Trophoblast cell (in vitro differentiated cells and primary cell): ENCODE results near the gene KMO.
A peak's percentile ranks its signal among the peaks of the same experiment; 100 is the strongest.

ENCODE experiments used
- DNase-seq, 2 donors: peaks; one replicate each; pipeline ENCODE4 v3.0.0-alpha.2; 2016
- H2AFZ ChIP-seq: 2 replicates; pipeline ENCODE4 v1.6.1; 2013; ENCODE audit warnings: low read length, moderate library complexity, mild to moderate bottlenecking; ENCODE audit not compliant: insufficient read depth, poor library complexity
- H2AK5ac ChIP-seq: 2 replicates; pipeline ENCODE4 v1.6.1; 2013; ENCODE audit warnings: mild to moderate bottlenecking, low read length
- H2BK120ac ChIP-seq: 2 replicates; pipeline ENCODE4 v1.6.1; 2013; ENCODE audit warnings: low read length, mild to moderate bottlenecking, moderate library complexity; ENCODE audit not compliant: insufficient read depth, poor library complexity
- H2BK12ac ChIP-seq: 2 replicates; pipeline ENCODE4 v1.6.1; 2013; ENCODE audit warnings: mild to moderate bottlenecking, low read length, moderate library complexity
- H2BK5ac ChIP-seq: 2 replicates; pipeline ENCODE4 v1.6.1; 2013; ENCODE audit warnings: low read length, low read depth, moderate library complexity, mild to moderate bottlenecking; ENCODE audit not compliant: poor library complexity
- H3K14ac ChIP-seq: 2 replicates; pipeline ENCODE4 v1.6.1; 2013; ENCODE audit warnings: mild to moderate bottlenecking, low read length
- H3K18ac ChIP-seq: 2 replicates; pipeline ENCODE4 v1.6.1; 2013; ENCODE audit warnings: mild to moderate bottlenecking, low read length
- H3K23ac ChIP-seq: 2 replicates; pipeline ENCODE4 v1.6.1; 2013; ENCODE audit warnings: low read length
- H3K27ac ChIP-seq: 2 replicates; pipeline ENCODE4 v1.5.1; 2013; ENCODE audit warnings: low read depth, mild to moderate bottlenecking, inconsistent platforms, low read length, moderate library complexity
- H3K27me3 ChIP-seq: 2 replicates; pipeline ENCODE4 v1.6.1; 2013; ENCODE audit warnings: inconsistent platforms, mild to moderate bottlenecking, low read length, moderate library complexity; ENCODE audit not compliant: insufficient read depth
- H3K36me3 ChIP-seq, 2 experiments: 1 replicate in 1 of 2; 2 replicates in 1 of 2; pipeline ENCODE4 v1.6.1; 2013; ENCODE audit warnings: low read length in 2 of 2, mild to moderate bottlenecking in 2 of 2, moderate library complexity in 1 of 2; ENCODE audit not compliant: insufficient read depth in 2 of 2, control insufficient read depth in 1 of 2
- H3K4ac ChIP-seq: 2 replicates; pipeline ENCODE4 v1.6.1; 2013; ENCODE audit warnings: low read depth, mild to moderate bottlenecking, low read length, moderate library complexity
- H3K4me1 ChIP-seq, 2 experiments: 1 replicate in 1 of 2; 2 replicates in 1 of 2; pipeline ENCODE4 v1.6.1; 2013; ENCODE audit warnings: low read length in 2 of 2, mild to moderate bottlenecking in 2 of 2, moderate library complexity in 1 of 2; ENCODE audit not compliant: insufficient read depth in 2 of 2, control insufficient read depth in 1 of 2
- H3K4me2 ChIP-seq: 2 replicates; pipeline ENCODE4 v1.6.1; 2013; ENCODE audit warnings: inconsistent platforms, mild to moderate bottlenecking, low read length, moderate library complexity
- H3K4me3 ChIP-seq: 2 replicates; pipeline ENCODE4 v1.5.1; 2013; ENCODE audit warnings: mild to moderate bottlenecking, low read depth, low read length, inconsistent platforms
- H3K79me1 ChIP-seq: one replicate; pipeline ENCODE4 v1.6.1; 2013; ENCODE audit warnings: low read length
- H3K79me2 ChIP-seq: 2 replicates; pipeline ENCODE4 v1.6.1; 2013; ENCODE audit warnings: low read length, mild to moderate bottlenecking; ENCODE audit not compliant: control insufficient read depth, insufficient read depth, poor library complexity
- H3K9ac ChIP-seq: 2 replicates; pipeline ENCODE4 v1.6.1; 2013; ENCODE audit warnings: mild to moderate bottlenecking, low read length
- H3K9me3 ChIP-seq: 2 replicates; pipeline ENCODE4 v1.6.1; 2013; ENCODE audit warnings: low read depth, mild to moderate bottlenecking, control low read depth, inconsistent platforms, low read length; ENCODE audit not compliant: insufficient read depth
- H4K12ac ChIP-seq: 2 replicates; pipeline ENCODE4 v1.6.1; 2013; ENCODE audit warnings: low read depth, mild to moderate bottlenecking, low read length, moderate library complexity
- H4K8ac ChIP-seq: 2 replicates; pipeline ENCODE4 v1.6.1; 2013; ENCODE audit warnings: low read depth, mild to moderate bottlenecking, low read length, moderate library complexity
- H4K91ac ChIP-seq: one replicate; pipeline ENCODE4 v1.6.1; 2013; ENCODE audit warnings: low read depth, mild to moderate bottlenecking, low read length, moderate library complexity
- WGBS: extraction: QIAGEN DNeasy Blood & Tissue Kit; methylation state at CpG from one replicate; pipeline ENCODE4 v1.1.7; 2013; ENCODE audit warnings: missing lambda C conversion rate; ENCODE audit not compliant: insufficient read length, insufficient coverage; ENCODE audit errors: extremely low coverage; 5-methylcytosine and 5-hydroxymethylcytosine counted together

KMO gene

DNA sequence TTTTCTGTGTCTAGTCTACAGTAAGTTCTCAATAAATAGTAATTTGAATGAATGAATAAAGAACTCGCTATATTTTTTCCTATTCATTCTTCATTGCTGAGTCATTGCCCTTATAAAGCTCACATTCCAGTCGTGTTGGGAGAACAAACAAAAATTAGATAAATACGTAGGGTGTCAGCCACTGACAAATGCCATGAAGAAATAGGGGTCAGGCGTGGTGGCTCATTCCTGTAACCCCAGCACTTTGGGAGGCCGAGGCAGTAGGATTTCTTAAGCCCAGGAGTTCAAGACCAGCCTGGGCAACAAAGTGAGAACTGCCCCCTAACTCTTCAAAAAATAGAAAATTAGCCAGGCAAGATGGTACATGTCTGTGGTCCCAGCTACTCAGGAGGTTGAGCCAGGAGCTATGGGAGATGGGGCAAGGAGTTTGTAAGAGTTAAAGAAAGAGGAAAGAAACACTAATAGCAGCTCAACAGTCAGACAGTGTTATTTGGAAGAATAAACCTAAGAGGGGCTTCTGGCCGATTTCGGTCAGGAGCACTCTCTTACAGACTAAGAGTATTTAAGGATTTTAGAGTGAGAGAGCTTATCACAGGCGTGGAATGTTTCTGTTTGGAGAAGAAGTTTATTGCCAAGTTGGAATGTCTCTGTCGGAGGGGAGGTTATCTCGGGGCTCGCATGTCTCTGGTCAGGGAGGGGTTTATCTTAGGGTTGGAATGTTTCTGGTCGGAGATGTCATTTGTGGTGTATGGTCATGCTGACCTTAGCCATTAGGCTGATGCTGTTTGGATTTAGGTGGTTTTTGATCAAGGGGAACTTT is 109.8 kb downstream of the KMO start:
- no peak overlapping the region for H2AK5ac ChIP-seq
- no peak overlapping the region for H2BK12ac ChIP-seq
- no peak overlapping the region for H4K12ac ChIP-seq
- no peak overlapping the region for H2BK120ac ChIP-seq
- no peak overlapping the region for H4K91ac ChIP-seq
- H2AFZ ChIP-seq: no peak overlapping the region
- peaks cover 9% of the 10 kb centered on the region for H3K79me2 ChIP-seq
- no peak overlapping the region for H2BK5ac ChIP-seq
- no CpG with 5 or more reads among the region's 12 CpGs for WGBS
- H3K27ac ChIP-seq: no peak overlapping the region
- H3K14ac ChIP-seq: no peak overlapping the region
- H3K4me1 ChIP-seq: peaks cover 9 to 20% of the 10 kb centered on the region in 2 experiments
- no peak overlapping the region for H4K8ac ChIP-seq
- peaks cover 3% of the 10 kb centered on the region for H3K9me3 ChIP-seq
- no peak overlapping the region for H3K4me3 ChIP-seq
- no peak overlapping the region for H3K23ac ChIP-seq
- no peaks in the 10 kb centered on the region for H3K36me3 ChIP-seq
- peak in 1 of 2 donors; percentile 56 for DNase-seq
- H3K79me1 ChIP-seq: peaks cover 10% of the 10 kb centered on the region
- H3K27me3 ChIP-seq: no peaks in the 10 kb centered on the region
- H3K4ac ChIP-seq: no peak overlapping the region
- no peak overlapping the region for H3K4me2 ChIP-seq
- H3K18ac ChIP-seq: no peak overlapping the region
- no peak overlapping the region for H3K9ac ChIP-seq

- Histone ChIP-seq H3K27me3 (no peaks in the 10 kb centered on the region), H3K9ac (no peak overlapping the region), H2BK12ac (no peak overlapping the region), H4K12ac (no peak overlapping the region), H3K9me3 (peaks cover 3% of the 10 kb centered on the region), H3K18ac (no peak overlapping the region), H3K79me1 (peaks cover 10% of the 10 kb centered on the region), H4K91ac (no peak overlapping the region), H3K27ac (no peak overlapping the region), H4K8ac (no peak overlapping the region), H3K36me3 (no peaks in the 10 kb centered on the region), H2AFZ (no peak overlapping the region), H2BK120ac (no peak overlapping the region), H3K4me1 (peaks cover 9 to 17% of the 10 kb centered on the region in 2 experiments), H3K4me3 (no peak overlapping the region), H3K4ac (no peak overlapping the region), H2BK5ac (no peak overlapping the region), H2AK5ac (no peak overlapping the region), H3K23ac (no peak overlapping the region), H3K79me2 (peaks cover 9% of the 10 kb centered on the region), H3K4me2 (no peak overlapping the region), H3K14ac (no peak overlapping the region)
- DNase-seq: no peak
- no CpG with 5 or more reads among the region's 1 CpG for WGBS
Measured at GRCh38 chr1:241642593-241642944, 110.4 kb downstream of the KMO start.

DNA sequence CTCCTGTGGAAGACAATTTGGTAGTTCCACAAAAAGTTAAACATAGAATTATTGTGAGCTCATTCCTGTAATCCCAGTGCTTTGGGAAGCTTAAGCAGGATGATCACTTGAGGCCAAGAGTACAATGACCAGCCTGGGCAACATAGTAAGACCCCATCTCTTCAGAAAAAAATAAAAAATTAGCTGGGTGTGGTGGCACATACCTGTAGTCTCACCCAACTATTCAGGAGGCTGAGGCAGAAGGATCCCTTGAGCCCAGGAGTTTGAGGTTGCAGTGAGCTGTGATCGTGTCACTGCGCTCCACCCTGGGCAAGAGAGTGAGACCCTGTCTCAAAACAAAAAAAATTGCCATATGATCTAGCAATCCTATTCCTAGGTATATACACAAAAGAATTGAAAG is 112.1 kb downstream of the KMO start:
- H2BK120ac ChIP-seq: no peak overlapping the region
- H2BK12ac ChIP-seq: no peak overlapping the region
- H2AK5ac ChIP-seq: no peak overlapping the region
- no peak overlapping the region for H4K12ac ChIP-seq
- H3K4me2 ChIP-seq: no peak overlapping the region
- H3K27ac ChIP-seq: no peak overlapping the region
- H3K9ac ChIP-seq: no peak overlapping the region
- no peaks in the 10 kb centered on the region for H3K27me3 ChIP-seq
- no peak overlapping the region for H4K91ac ChIP-seq
- H4K8ac ChIP-seq: no peak overlapping the region
- no peaks in the 10 kb centered on the region for H3K36me3 ChIP-seq
- no peak overlapping the region for H2AFZ ChIP-seq
- peaks cover 10% of the 10 kb centered on the region for H3K79me1 ChIP-seq
- H3K79me2 ChIP-seq: peaks cover 6% of the 10 kb centered on the region
- H3K14ac ChIP-seq: no peak overlapping the region
- no peak overlapping the region for H3K4ac ChIP-seq
- WGBS: no CpG with 5 or more reads among the region's 2 CpGs
- H2BK5ac ChIP-seq: no peak overlapping the region
- H3K18ac ChIP-seq: no peak overlapping the region
- DNase-seq: no peak
- no peak overlapping the region for H3K23ac ChIP-seq
- H3K4me1 ChIP-seq: peaks cover 7 to 12% of the 10 kb centered on the region in 2 experiments
- H3K4me3 ChIP-seq: no peak overlapping the region
- H3K9me3 ChIP-seq: peaks cover 3% of the 10 kb centered on the region

DNA sequence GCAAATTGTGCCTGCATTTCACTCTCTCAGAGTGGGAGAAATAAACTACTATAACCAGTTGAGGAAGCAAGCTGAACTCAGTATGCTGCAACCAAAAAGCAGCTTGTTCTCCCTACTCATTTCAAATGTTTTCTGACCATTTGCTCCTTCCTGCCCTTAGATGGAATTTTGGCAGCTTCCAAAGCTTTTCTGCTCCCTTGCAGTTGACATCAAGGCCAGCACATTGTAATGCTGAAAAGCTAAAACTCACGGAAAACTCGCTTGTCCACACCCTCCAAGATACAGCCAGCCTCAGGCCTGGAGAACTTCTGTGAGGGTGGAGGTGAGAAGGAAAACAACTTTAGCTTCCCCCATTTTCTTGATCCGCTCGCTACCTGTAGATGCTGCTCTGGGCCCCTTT is 113.0 kb downstream of the KMO start:
- no peak for DNase-seq
- Histone ChIP-seq H4K12ac (no peak overlapping the region), H3K18ac (no peak overlapping the region), H4K91ac (no peak overlapping the region), H3K27me3 (no peaks in the 10 kb centered on the region), H2BK12ac (no peak overlapping the region), H3K4me1 (peaks cover 7 to 12% of the 10 kb centered on the region in 2 experiments), H4K8ac (no peak overlapping the region), H2BK120ac (no peak overlapping the region), H2AK5ac (no peak overlapping the region), H2BK5ac (no peak overlapping the region), H3K9ac (no peak overlapping the region), H3K4me2 (no peak overlapping the region), H3K23ac (no peak overlapping the region), H3K4me3 (no peak overlapping the region), H3K36me3 (no peaks in the 10 kb centered on the region), H2AFZ (no peak overlapping the region), H3K4ac (no peak overlapping the region), H3K9me3 (peaks cover 3% of the 10 kb centered on the region), H3K79me2 (no peaks in the 10 kb centered on the region), H3K14ac (no peak overlapping the region), H3K79me1 (peaks cover 3% of the 10 kb centered on the region), H3K27ac (no peak overlapping the region)
- no CpG with 5 or more reads among the region's 4 CpGs for WGBS
